Anterior cingulate cortex (tissue), 58 donors: ENCODE measurements around the gene CAPN10.

Source experiments
- DNase-seq, 58 donors: peaks; one replicate each; lab custom pipeline; 2025; lab: John Stamatoyannopoulos, UW

Gene CAPN10

DNA sequence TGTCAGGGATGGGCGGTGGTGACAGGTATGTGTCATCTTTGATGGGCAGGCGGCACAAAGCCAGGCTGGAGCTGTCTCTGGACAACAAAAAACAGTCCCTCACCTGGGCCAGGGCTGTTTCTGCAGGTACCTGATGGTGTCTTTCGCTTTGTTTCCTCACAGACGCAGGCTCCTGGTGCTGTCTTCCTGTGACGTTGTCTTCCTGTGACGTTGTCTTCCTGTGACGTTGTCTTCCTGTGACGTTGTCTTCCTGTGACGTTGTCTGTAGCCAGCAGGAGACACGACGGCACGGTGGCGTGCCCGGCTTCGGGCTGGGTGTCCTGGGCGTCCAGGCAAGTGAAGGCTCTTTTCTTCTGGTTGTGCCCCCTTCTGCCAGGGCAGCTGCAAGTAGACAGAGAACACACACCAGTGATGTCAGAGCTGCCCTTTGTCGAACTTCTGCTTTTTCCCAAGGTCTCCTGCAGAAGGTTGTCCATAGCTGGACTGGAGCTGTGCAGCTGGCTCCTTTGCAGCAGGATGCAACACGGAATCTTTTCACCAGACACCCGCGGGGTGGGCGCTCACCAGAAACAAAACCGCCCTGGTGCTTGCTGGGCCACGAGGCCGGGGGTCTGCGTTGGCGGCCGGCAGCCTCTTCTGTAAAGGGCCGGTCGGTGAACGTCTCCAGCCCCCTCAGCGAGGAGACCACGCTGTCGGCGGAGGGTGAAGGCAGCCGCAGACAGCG, 59.8 kb downstream of the CAPN10 start:
- no peak for DNase-seq

DNA sequence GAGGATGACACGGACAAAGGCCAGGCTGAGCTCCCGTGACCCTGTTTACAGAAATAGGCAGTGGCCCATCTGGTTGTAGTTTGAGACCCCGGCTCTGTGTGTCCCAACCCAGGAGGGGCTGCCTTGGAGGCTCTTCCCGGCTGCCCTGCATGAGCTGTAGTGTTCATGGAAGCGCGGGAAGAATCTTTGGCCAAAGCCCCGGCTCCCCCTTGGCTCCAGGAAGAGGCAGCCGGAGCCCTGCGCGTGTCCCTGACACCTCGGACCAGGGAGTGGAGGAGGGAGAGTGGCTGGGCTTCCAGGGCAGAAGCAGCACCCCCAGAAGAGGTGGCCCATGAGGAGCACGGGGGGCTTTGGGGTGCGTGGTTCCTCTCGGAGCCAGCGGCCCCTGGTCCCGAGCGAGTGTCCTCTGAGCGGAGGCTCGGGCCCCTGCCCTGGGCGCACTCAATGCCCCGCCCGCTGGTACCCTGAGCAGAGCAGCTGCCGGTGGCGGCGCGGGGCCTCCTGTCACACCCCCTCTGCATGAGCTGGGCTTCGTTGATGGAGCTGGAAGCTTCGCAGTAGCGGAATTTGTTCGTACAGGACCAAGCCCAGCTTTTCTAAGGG, 60.5 kb downstream of the CAPN10 start:
- DNase-seq = no peak

DNA sequence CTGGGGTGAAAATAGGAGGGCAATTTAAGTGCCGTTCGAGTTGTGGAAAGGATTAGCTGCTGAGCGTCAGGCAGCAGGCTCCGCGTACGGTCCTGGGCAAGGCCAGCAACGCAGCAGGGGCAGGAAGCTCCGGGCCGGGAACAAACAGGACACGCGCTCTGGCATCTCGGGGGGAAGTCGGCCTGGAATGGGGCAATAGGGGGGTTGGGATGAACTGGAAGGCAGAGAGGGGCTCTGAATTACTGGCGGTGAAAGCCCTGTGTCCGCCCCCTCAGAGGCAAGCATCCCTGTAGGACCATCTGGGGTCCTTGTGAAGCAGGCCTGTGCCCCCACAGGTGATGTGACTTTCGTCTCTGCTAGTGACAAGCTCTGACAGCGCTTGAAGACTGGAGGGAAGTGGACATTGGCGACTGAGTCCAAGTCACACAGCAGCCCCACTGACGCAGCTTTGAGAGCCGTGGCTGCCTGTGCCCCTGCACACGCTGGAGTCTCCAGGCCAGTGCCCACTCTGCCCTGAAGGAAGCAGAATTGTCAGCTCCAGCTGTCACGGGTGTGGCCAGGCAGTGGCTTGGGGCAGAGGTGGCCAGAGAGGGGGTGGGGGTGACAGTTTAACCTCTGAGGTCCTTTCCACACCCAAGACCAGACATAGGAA, 61.1 kb downstream of the CAPN10 start:
- DNase-seq = no peak

DNA sequence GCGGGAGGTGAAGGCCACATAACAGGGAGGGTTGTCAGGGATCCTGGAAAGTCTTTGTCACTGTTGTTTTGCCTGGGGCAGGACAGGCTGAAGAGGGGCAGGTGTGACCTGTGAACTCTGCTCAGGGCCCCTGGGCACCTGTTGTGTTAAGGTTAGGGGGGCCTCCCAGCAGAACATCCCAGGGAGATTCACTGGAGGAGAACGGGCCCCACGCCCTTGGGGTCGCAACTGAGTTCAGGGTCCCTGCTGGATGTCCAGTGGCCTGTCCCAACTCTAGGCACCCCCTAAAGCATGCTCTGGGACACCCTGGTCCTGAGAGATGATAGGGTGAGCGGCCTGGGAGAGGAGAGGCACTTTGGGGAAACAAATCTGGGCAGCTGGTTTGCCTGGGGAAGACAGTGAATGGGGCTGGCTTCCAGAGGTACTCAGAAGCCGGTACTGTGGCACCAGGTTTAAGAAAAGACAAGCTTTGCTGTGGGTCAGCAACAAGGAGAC, 61.7 kb downstream of the CAPN10 start:
- no peak for DNase-seq
